Keratinocyte (primary cell): ENCODE data around the gene GAREM1. TPM values are rescaled to one million over a fixed set of nuclear protein-coding genes. Genes with fewer than 3 reads are reported as not detected.

Experiments
- DNase-seq: peaks from one replicate; pipeline ENCODE4 v3.0.0-alpha.2; 2011; ENCODE audit warnings: low read depth, missing footprints, low spot score
- FAIRE-seq: peaks from 2 replicates; lab custom pipeline; 2011; peaks lifted over from hg19 to GRCh38; lab: Jason Lieb, UNC
- H2AFZ ChIP-seq: 2 replicates; pipeline ENCODE4 v1.6.0; 2012; ENCODE audit warnings: low read length, control low read depth, inconsistent platforms; ENCODE audit not compliant: control insufficient read depth
- H3K27ac ChIP-seq: 2 replicates; pipeline ENCODE4 v1.5.1; 2011; ENCODE audit warnings: low read length; ENCODE audit not compliant: control insufficient read depth, insufficient read depth
- H3K27me3 ChIP-seq: 3 replicates; pipeline ENCODE4 v1.6.0; 2011; ENCODE audit warnings: low read length; ENCODE audit not compliant: control insufficient read depth, insufficient read depth; ENCODE audit errors: extremely low read depth
- H3K36me3 ChIP-seq, 2 experiments: 2 replicates in 1 of 2; 3 replicates in 1 of 2; pipeline ENCODE4 v1.5.1; 2011; ENCODE audit warnings: low read length in 2 of 2, mild to moderate bottlenecking in 1 of 2; ENCODE audit not compliant: control insufficient read depth in 2 of 2, insufficient read depth in 2 of 2; ENCODE audit errors: extremely low read depth in 1 of 2
- H3K4me1 ChIP-seq: 3 replicates; pipeline ENCODE4 v1.5.1; 2011; ENCODE audit warnings: low read length; ENCODE audit not compliant: control insufficient read depth, insufficient read depth; ENCODE audit errors: extremely low read depth
- H3K4me2 ChIP-seq: 3 replicates; pipeline ENCODE4 v1.6.0; 2011; ENCODE audit warnings: low read depth, low read length; ENCODE audit not compliant: control insufficient read depth, insufficient read depth; ENCODE audit errors: extremely low read depth
- H3K4me3 ChIP-seq, 3 experiments: fragments of 200-600 bp in 1 of 3; sonication (generic) in 1 of 3; 2 replicates in 2 of 3; 3 replicates in 1 of 3; pipeline ENCODE4 v1.5.1; 2011 to 2016; ENCODE audit warnings: low read length in 3 of 3, mild to moderate bottlenecking in 3 of 3, control low read depth in 2 of 3, inconsistent platforms in 1 of 3, low read depth in 1 of 3, mixed read lengths in 1 of 3, mixed run types in 1 of 3, moderate library complexity in 1 of 3; ENCODE audit not compliant: control insufficient read depth in 2 of 3, insufficient read depth in 2 of 3; ENCODE audit errors: extremely low read depth in 1 of 3
- H3K79me2 ChIP-seq: 2 replicates; pipeline ENCODE4 v1.6.0; 2012; ENCODE audit warnings: low read length; ENCODE audit not compliant: control insufficient read depth, insufficient read depth
- H3K9ac ChIP-seq: 3 replicates; pipeline ENCODE4 v1.6.0; 2011; ENCODE audit warnings: low read length; ENCODE audit not compliant: control insufficient read depth, insufficient read depth; ENCODE audit errors: extremely low read depth
- H3K9me1 ChIP-seq: 3 replicates; pipeline ENCODE4 v1.6.0; 2011; ENCODE audit warnings: low read length; ENCODE audit not compliant: control insufficient read depth, insufficient read depth; ENCODE audit errors: extremely low read depth
- H3K9me3 ChIP-seq: 2 replicates; pipeline ENCODE4 v1.5.1; 2012; ENCODE audit warnings: low read depth, low read length; ENCODE audit not compliant: control insufficient read depth
- H4K20me1 ChIP-seq: 3 replicates; pipeline ENCODE4 v1.6.0; 2011; ENCODE audit warnings: low read length; ENCODE audit not compliant: control insufficient read depth, insufficient read depth; ENCODE audit errors: extremely low read depth
- CTCF ChIP-seq, 3 experiments: IDR thresholded peaks in 1 of 3; conservative IDR thresholded peaks in 1 of 3; optimal IDR thresholded peaks in 1 of 3; 2 replicates in 2 of 3; 3 replicates in 1 of 3; pipeline versions ENCODE3 to v1.5.1; 2011; ENCODE audit warnings: low read length in 3 of 3, mild to moderate bottlenecking in 3 of 3, moderate library complexity in 2 of 3, control low read depth in 1 of 3, inconsistent platforms in 1 of 3; ENCODE audit not compliant: insufficient read depth in 2 of 3; ENCODE audit errors: extremely low read depth in 1 of 3
- EZH2 ChIP-seq: IDR thresholded peaks from one replicate; pipeline ENCODE4 v1.6.1; 2012; ENCODE audit warnings: inconsistent platforms, mild to moderate bottlenecking, low read length, moderate library complexity
- dilution Hi-C: fragments of 300-500 bp; cut with MboI; formaldehyde crosslinking; loops from one replicate; pipeline ENCODE4 v1.7.0; 2020; ENCODE audit warnings: low sequenced_read_pairs; ENCODE audit not compliant: extremely low pct_ligation_motif_present
- polyA plus RNA-seq, 5 experiments: library from polyadenylated mRNA; depleted of rRNA in 3 of 5; stranded (reverse) in 3 of 5; stranded (forward) in 1 of 5; unstranded in 1 of 5; fragments of >200 nt; gene quantifications; 1 replicate in 1 of 5; 2 replicates in 3 of 5; 3 replicates in 1 of 5; pipeline versions ENCODE4 v1.2.1 to v1.2.3, GENCODE V29; 2011 to 2012; ENCODE audit warnings: missing spikeins in 2 of 5, low read depth in 1 of 5, low replicate concordance in 1 of 5

The GAREM1 gene
- polyA plus RNA-seq, 1 donor (not counting 4 experiments of a cell fraction or from before 2014, with no cell fraction given): 3.8 TPM

- H3K9me1 ChIP-seq: no peaks in the 10 kb centered on the region
- no peaks in the 10 kb centered on the region for H3K9me3 ChIP-seq
- no peak overlapping the region for H3K4me3 ChIP-seq
- no peak overlapping the region for H3K27ac ChIP-seq
- no peak for DNase-seq
- TF ChIP-seq CTCF (optimal IDR thresholded peaks at IDR 0.05 in 1 of 3, IDR thresholded peaks at IDR 0.05 in 1 of 3, conservative IDR thresholded peaks at IDR 0.05 in 1 of 3; ENCODE audit: extremely low read depth in 1 of 3, insufficient read depth in 2 of 3, low read length in 3 of 3) (no peak), EZH2 (no peak)
- FAIRE-seq: no peak
- no peaks in the 10 kb centered on the region for H3K79me2 ChIP-seq
- H3K4me2 ChIP-seq: no peak overlapping the region
- no peak overlapping the region for H3K9ac ChIP-seq
- no peak overlapping the region for H2AFZ ChIP-seq
- dilution Hi-C loops: no loop called here
- no peaks in the 10 kb centered on the region for H3K36me3 ChIP-seq
- H3K4me1 ChIP-seq: no peaks in the 10 kb centered on the region
- no peaks in the 10 kb centered on the region for H4K20me1 ChIP-seq
- no peaks in the 10 kb centered on the region for H3K27me3 ChIP-seq
Observed at GRCh38 chr18:32418148-32418547, 52.5 kb downstream of the GAREM1 start.

DNA sequence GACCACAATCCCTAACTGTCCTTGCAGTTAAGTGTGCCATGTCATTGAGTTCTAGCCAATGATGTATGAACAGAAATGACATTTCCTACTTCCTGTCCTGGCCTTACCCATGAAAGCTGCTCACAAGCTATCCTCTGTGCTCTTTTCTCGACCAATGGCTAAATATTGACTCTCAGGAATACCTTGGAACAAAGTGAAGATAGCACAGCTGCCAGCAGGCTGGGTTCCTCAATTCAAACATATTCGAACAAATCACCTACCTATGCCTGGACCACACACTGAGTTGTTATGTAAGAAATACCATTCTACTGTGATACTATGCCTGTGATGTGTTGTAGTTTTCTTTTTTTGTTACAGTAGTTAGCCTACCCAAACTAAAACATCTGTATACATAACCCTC is 65.1 kb downstream of the GAREM1 start:
- H3K4me1 ChIP-seq: no peaks in the 10 kb centered on the region
- no peak for FAIRE-seq

More for the DNA sequence above, 65.1 kb downstream of the GAREM1 start:
- Histone ChIP-seq H3K9me3 (no peaks in the 10 kb centered on the region), H3K36me3 (no peaks in the 10 kb centered on the region), H3K79me2 (no peaks in the 10 kb centered on the region), H4K20me1 (no peaks in the 10 kb centered on the region), H3K9me1 (no peaks in the 10 kb centered on the region), H3K4me2 (no peak overlapping the region), H2AFZ (no peak overlapping the region), H3K9ac (no peak overlapping the region), H3K27me3 (no peaks in the 10 kb centered on the region), H3K27ac (no peak overlapping the region), H3K4me3 (no peak overlapping the region)
- no peak for TF ChIP-seq CTCF (optimal IDR thresholded peaks at IDR 0.05 in 1 of 3, IDR thresholded peaks at IDR 0.05 in 1 of 3, conservative IDR thresholded peaks at IDR 0.05 in 1 of 3; ENCODE audit: extremely low read depth in 1 of 3, insufficient read depth in 2 of 3, low read length in 3 of 3)
- no peak for TF ChIP-seq EZH2
- DNase-seq: no peak
- dilution Hi-C loops: no loop called here
